ENCODE measurements around the gene ZNF524. TPM values are rescaled to one million over a fixed set of nuclear protein-coding genes. Genes with fewer than 3 reads are reported as not detected.

Gene ZNF524
- total and polyA plus RNA-seq, 9 of the 15 experiments (the other 6 are each of a cell fraction or from before 2014, with no cell fraction given): 0.08 to 15.6 (median 2.9) TPM

- TF ChIP-seq ZNF124 (CRISPR knock-in tag; IDR thresholded peaks at IDR 0.05): peak; percentile 95; the same call in 1 of the 2 replicates
- no peak for TF ChIP-seq SRSF1 (IDR thresholded peaks at IDR 0.05; ENCODE audit: low read depth, low read length)
- no peak for TF ChIP-seq E2F3 (CRISPR knock-in tag; IDR thresholded peaks at IDR 0.05)
- no peak for TF ChIP-seq XRCC3 (IDR thresholded peaks at IDR 0.05)
- TF ChIP-seq TCF7 (IDR thresholded peaks at IDR 0.05; ENCODE audit: borderline replicate concordance): 0 out of 2 replicates have a peak, but pooled peaks have one; percentile 15
- 0 out of 2 replicates have a peak, but pooled peaks have one; percentile 14 for TF ChIP-seq ZNF589 (CRISPR knock-in tag; IDR thresholded peaks at IDR 0.05; ENCODE audit: low read depth)
- no peak for TF ChIP-seq AFF1 (IDR thresholded peaks at IDR 0.05; ENCODE audit: low read depth in 1 of 2, partially characterized antibody in 2 of 2)
- no peak for TF ChIP-seq ID3 (CRISPR knock-in tag; IDR thresholded peaks at IDR 0.05)
- no peak; the same call in none of the 2 replicates for TF ChIP-seq ID3 (tag; IDR thresholded peaks at IDR 0.05)
- no peak for TF ChIP-seq ZSCAN29 (IDR thresholded peaks at IDR 0.05)
- peak; percentile 61; the same call in 1 of the 2 replicates for TF ChIP-seq ZNF143 (CRISPR knock-in tag; IDR thresholded peaks at IDR 0.05)
- no peak for TF ChIP-seq XRCC5 (IDR thresholded peaks at IDR 0.05; ENCODE audit: low read depth, low read length)
- TF ChIP-seq TRIM28 (IDR thresholded peaks at IDR 0.05): no peak
- TF ChIP-seq LEF1 (IDR thresholded peaks at IDR 0.05): no peak
- TF ChIP-seq ZNF311 (CRISPR knock-in tag; IDR thresholded peaks at IDR 0.05): peak; percentile 79; the same call in 1 of the 2 replicates
- no peak for TF ChIP-seq NUFIP1 (IDR thresholded peaks at IDR 0.05; ENCODE audit: partially characterized antibody)
- TF ChIP-seq NCOA4 (IDR thresholded peaks at IDR 0.05; ENCODE audit: partially characterized antibody): no peak
- 0 out of 2 replicates have a peak, but pooled peaks have one; percentile 54 for TF ChIP-seq HDAC2 (IDR thresholded peaks at IDR 0.05)
- TF ChIP-seq ELF2 (CRISPR knock-in tag; IDR thresholded peaks at IDR 0.05): no peak
- 0 out of 2 replicates have a peak, but pooled peaks have one; percentile 91 for TF ChIP-seq PURB (CRISPR knock-in tag; IDR thresholded peaks at IDR 0.05; ENCODE audit: low read depth)
- no peak for TF ChIP-seq C11orf30 (IDR thresholded peaks at IDR 0.05; ENCODE audit: low read depth)
- peak; percentile 99 for TF ChIP-seq ATF6 (CRISPR knock-in tag; IDR thresholded peaks at IDR 0.05)
- TF ChIP-seq ZNF253 (CRISPR knock-in tag; conservative IDR thresholded peaks at IDR 0.05): no peak
- no peak for TF ChIP-seq SMAD2 (IDR thresholded peaks at IDR 0.05; ENCODE audit: low read depth, low read length)
Observed at GRCh38 chr19:55640043-55640576, 40.0 kb downstream of the ZNF524 start (continued).
